PFSK-1 (cell line): ENCODE results near the gene TMEM39B.

Experiments used
- POLR2AphosphoS5 ChIP-seq: IDR thresholded peaks from 2 replicates; pipeline ENCODE4 v1.6.1; 2012; ENCODE audit warnings: low read depth, mild to moderate bottlenecking, control low read depth, low read length, moderate library complexity
- TAF1 ChIP-seq: IDR thresholded peaks from 2 replicates; pipeline ENCODE4 v1.6.1; 2012; ENCODE audit warnings: low read length, control low read depth, borderline replicate concordance; ENCODE audit not compliant: insufficient read depth
- TF ChIP-seq, protein P1 (sequence below), 2 experiments: IDR thresholded peaks; 2 replicates each; pipeline versions ENCODE4 v1.6.1 to v1.8.0; 2011 to 2012; ENCODE audit warnings: low read depth in 2 of 2, low read length in 2 of 2, control low read depth in 1 of 2, inconsistent platforms in 1 of 2, mild to moderate bottlenecking in 1 of 2, moderate library complexity in 1 of 2; ENCODE audit not compliant: insufficient read depth in 1 of 2

DNA sequence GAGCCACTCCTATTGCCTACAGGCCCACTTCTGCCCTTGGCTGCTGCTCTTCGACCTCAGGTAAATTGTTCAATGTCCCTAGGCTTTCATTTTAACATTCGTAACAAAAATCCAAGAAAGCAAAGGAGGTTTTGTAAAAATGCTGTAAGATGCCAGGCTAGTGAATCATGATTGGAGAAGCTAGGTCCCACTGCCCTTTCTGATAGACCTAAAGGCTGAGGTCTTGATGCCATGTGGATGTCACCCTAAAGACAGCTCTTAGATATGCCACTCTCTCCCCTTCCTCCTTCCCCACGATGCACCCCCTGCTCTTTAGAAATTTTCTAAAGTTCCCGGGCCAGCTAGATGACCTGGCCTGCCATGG, 9.9 kb upstream of the TMEM39B start:
- TF ChIP-seq, protein P1, sequence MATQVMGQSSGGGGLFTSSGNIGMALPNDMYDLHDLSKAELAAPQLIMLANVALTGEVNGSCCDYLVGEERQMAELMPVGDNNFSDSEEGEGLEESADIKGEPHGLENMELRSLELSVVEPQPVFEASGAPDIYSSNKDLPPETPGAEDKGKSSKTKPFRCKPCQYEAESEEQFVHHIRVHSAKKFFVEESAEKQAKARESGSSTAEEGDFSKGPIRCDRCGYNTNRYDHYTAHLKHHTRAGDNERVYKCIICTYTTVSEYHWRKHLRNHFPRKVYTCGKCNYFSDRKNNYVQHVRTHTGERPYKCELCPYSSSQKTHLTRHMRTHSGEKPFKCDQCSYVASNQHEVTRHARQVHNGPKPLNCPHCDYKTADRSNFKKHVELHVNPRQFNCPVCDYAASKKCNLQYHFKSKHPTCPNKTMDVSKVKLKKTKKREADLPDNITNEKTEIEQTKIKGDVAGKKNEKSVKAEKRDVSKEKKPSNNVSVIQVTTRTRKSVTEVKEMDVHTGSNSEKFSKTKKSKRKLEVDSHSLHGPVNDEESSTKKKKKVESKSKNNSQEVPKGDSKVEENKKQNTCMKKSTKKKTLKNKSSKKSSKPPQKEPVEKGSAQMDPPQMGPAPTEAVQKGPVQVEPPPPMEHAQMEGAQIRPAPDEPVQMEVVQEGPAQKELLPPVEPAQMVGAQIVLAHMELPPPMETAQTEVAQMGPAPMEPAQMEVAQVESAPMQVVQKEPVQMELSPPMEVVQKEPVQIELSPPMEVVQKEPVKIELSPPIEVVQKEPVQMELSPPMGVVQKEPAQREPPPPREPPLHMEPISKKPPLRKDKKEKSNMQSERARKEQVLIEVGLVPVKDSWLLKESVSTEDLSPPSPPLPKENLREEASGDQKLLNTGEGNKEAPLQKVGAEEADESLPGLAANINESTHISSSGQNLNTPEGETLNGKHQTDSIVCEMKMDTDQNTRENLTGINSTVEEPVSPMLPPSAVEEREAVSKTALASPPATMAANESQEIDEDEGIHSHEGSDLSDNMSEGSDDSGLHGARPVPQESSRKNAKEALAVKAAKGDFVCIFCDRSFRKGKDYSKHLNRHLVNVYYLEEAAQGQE (IDR thresholded peaks at IDR 0.05; ENCODE audit: insufficient read depth in 1 of 2, low read depth in 2 of 2, low read length in 2 of 2), result no peak
- no peak; the same call in 1 of the 2 replicates for TF ChIP-seq POLR2AphosphoS5
- TF ChIP-seq TAF1, result no peak
